SH-SY5Y (cell line): ENCODE data around the gene FAM184A.

ENCODE experiments used
- GATA2 ChIP-seq: IDR thresholded peaks from 2 replicates; pipeline ENCODE4 v1.6.1; 2011; ENCODE audit warnings: mild to moderate bottlenecking, low read depth, low read length
- GATA3 ChIP-seq: IDR thresholded peaks from 2 replicates; pipeline ENCODE4 v1.6.1; 2011; ENCODE audit warnings: low read depth, mild to moderate bottlenecking, low read length, moderate library complexity

DNA sequence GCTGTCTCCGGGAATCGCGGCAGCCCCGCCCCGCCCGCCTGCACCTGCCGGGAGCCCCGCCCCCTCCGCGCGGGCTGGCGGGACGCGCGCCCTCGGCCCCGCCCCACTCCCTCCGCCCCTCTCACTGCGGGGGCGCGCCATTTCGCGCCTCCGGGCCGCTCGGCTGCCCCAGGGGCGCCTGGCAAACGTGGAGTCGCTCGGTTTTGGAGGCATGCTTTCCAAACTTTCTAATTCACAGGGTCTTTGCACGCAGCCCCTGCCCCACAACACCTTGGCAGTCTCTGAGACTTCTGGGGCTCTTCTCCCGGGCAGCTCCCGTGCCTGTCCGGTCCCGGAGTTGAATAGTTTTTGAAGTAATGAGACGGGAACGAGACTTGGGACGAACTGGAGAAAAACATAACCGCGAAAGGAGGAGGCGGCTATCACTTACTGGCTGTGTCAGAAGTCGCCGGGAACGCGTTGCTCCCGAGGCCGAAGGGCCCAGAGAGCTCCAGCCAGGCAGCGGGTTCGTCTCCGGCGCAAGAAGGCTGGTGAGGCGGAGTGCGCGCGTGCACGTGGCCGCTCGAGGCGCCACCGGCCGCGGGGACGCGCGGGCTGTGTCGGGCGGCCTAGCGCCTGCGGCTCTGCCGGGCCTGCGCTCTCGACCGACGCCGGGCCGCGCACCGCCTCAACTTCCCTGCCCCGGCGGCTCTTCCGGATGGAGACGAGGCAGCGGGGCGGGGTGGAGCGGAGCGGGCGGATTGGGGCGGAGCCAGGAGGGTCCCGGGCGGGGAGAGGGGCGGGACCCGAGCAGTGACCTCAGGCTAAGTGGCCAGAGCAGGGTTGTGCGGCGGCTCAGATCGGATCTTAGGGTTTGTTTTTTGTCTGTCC, 143.8 kb downstream of the FAM184A start, which contains the start of gene MCM9:
- TF ChIP-seq GATA2: peak; percentile 43
- no peak for TF ChIP-seq GATA3
